ENCODE results near the gene TCF19. TPM values are rescaled to one million over a fixed set of nuclear protein-coding genes. Genes with fewer than 3 reads are reported as not detected.

Gene TCF19
- total RNA-seq, 1 donor from 2014 or later: 2.8 TPM

GRCh38 chr6:31125586-31126363, 32.6 kb upstream of the TCF19 start:
- H3K36me3 ChIP-seq: no peaks in the 10 kb centered on the region
- peak overlapping the region; percentile 72 for H3K27ac ChIP-seq (replicated peaks)
- no peaks in the 10 kb centered on the region for H3K9me3 ChIP-seq (replicated peaks)
- DNase-seq: peak; percentile 36
- no peaks in the 10 kb centered on the region for H3K27me3 ChIP-seq (ENCODE audit: low read depth)
- peaks cover 46% of the 10 kb centered on the region for H3K4me1 ChIP-seq
- H3K4me3 ChIP-seq: no peak overlapping the region
- TF ChIP-seq CTCF (IDR thresholded peaks at IDR 0.05; ENCODE audit: borderline replicate concordance): no peak
- intact Hi-C loops (cut with micrococcal nuclease): no loop called here

DNA sequence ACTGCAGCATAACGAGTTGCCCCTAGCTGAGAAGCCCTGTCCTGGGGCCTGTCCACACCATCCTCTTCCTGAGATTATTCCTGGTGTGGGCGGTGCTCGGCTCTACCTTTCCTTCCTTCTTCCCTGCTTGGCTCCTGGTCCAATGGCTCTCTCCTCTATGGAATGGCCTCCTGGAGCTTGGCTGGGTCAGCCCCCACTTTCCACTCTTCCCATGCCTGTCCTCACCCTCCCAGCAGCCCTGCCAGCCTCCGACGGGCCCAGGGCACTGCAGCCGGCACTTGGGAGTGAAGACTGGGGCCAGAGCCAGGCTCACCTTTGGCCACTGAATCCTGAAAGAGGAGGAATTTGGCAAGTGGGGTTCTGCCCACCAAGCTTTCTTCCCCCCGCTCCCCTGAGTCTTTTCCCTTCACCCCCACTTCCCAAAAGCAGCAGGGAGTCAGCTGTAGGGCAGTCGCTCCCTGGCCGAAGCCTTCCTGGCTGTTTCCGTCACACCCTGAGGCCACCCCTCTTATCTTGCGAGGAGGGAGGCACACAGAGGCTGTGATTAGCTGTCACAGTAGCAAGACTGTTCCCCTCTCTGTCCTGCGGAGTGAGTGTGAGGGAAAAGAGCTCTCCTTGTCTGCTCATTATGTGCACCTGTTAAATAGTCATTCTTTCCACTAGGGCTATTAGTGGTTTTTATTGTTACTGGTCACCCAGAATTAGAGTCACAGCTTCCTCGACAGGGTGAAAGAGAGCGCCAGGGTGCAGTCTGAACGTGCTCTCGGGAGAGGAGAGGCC, 31.8 kb upstream of the TCF19 start:
- Histone ChIP-seq H3K27ac (replicated peaks) (peak overlapping the region; percentile 72), H3K27me3 (ENCODE audit: low read depth) (no peaks in the 10 kb centered on the region), H3K4me1 (peaks cover 46% of the 10 kb centered on the region), H3K9me3 (replicated peaks) (no peaks in the 10 kb centered on the region), H3K36me3 (no peaks in the 10 kb centered on the region), H3K4me3 (no peak overlapping the region)
- no peak for DNase-seq
- intact Hi-C loops (cut with micrococcal nuclease): no loop called here
- TF ChIP-seq CTCF (IDR thresholded peaks at IDR 0.05; ENCODE audit: borderline replicate concordance): no peak

DNA sequence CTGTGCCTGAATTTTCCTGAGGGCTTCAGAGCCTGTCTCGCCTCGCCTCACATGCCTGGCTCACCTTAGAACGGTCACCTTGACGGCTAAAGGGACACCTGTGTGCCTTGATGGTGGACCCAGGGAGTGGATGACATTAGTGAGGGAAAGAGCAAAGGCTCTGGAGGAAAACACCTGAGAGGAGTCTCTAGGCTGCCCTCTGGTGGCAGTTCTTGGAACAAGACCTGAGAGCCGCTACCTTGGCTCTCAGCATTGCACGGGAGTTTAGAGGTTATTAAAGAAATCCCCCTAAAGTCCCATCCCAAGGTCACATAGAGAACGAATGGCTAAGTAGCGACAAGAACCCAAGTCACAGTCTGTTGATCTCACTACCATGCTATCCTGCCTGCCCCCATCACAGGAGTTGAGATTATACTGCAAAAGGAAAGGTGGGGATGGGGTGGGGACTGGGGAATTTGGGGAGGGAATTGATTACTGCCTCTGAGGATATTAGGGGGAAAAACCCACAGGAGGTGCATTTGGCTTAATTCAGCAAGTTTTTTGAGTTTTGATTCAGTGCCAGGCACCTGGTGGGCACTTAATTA, 30.2 kb upstream of the TCF19 start:
- peaks cover 36% of the 10 kb centered on the region for H3K4me1 ChIP-seq
- peak; percentile 51 for DNase-seq
- peak; percentile 91 for TF ChIP-seq CTCF (IDR thresholded peaks at IDR 0.05; ENCODE audit: borderline replicate concordance)
- intact Hi-C loops (cut with micrococcal nuclease): no loop called here
- no peaks in the 10 kb centered on the region for H3K9me3 ChIP-seq (replicated peaks)
- no peak overlapping the region for H3K27ac ChIP-seq (replicated peaks)
- no peak overlapping the region for H3K4me3 ChIP-seq
- H3K36me3 ChIP-seq: no peaks in the 10 kb centered on the region
- no peaks in the 10 kb centered on the region for H3K27me3 ChIP-seq (ENCODE audit: low read depth)

DNA sequence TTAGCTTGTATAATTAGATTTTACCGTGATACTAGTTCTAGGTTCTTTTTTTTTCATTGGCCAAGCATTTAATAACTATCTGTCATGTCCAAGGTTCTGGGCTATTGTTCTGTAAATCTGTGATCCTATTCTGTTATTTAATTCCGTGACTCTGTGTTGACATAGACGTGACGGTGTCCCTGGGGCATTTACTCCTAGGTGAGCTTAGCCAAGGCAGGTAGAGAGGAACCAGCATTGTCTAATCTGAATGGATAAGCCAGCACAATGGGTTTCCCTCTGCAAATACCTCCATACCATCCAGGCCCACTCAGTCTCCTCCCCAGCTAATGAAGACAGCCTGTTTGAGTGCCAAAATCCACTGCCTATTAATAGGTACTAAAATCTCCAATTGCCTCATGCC, 29.3 kb upstream of the TCF19 start:
- no peak for TF ChIP-seq CTCF (IDR thresholded peaks at IDR 0.05; ENCODE audit: borderline replicate concordance)
- no peaks in the 10 kb centered on the region for H3K36me3 ChIP-seq
- intact Hi-C loops (cut with micrococcal nuclease): no loop called here
- no peaks in the 10 kb centered on the region for H3K9me3 ChIP-seq (replicated peaks)
- H3K4me1 ChIP-seq: peaks cover 29% of the 10 kb centered on the region
- H3K27ac ChIP-seq (replicated peaks): no peak overlapping the region
- no peak for DNase-seq
- no peaks in the 10 kb centered on the region for H3K27me3 ChIP-seq (ENCODE audit: low read depth)
- no peak overlapping the region for H3K4me3 ChIP-seq

- Histone ChIP-seq H3K36me3 (no peaks in the 10 kb centered on the region), H3K4me1 (peaks cover 19% of the 10 kb centered on the region), H3K4me3 (no peak overlapping the region), H3K9me3 (replicated peaks) (no peaks in the 10 kb centered on the region), H3K27me3 (ENCODE audit: low read depth) (no peaks in the 10 kb centered on the region), H3K27ac (replicated peaks) (no peak overlapping the region)
- intact Hi-C loops (cut with micrococcal nuclease): no loop called here
- DNase-seq: no peak
- no peak for TF ChIP-seq CTCF (IDR thresholded peaks at IDR 0.05; ENCODE audit: borderline replicate concordance)
Measured at GRCh38 chr6:31130751-31131150, 27.6 kb upstream of the TCF19 start.
